GM18505 (cell line): Measurements from ENCODE around the gene EN2.

Source experiments
- ATAC-seq: cut with Tn5 transposase; IDR thresholded peaks from one replicate; pipeline ENCODE4 v1.9.1; 2021; ENCODE audit not compliant: unreplicated experiment
- POLR2A ChIP-seq: IDR thresholded peaks from 4 replicates; pipeline ENCODE4 v1.6.1; 2011; ENCODE audit warnings: borderline replicate concordance; ENCODE audit not compliant: insufficient read depth, insufficient read length; ENCODE audit errors: extremely low read depth

Gene EN2

GRCh38 chr7:155422599-155423336 lies 35.2 kb upstream of the EN2 start:
- no peak for ATAC-seq
- TF ChIP-seq POLR2A: no peak

- no peak for TF ChIP-seq POLR2A
- no peak for ATAC-seq
Observed at GRCh38 chr7:155423337-155424285, 34.3 kb upstream of the EN2 start.

DNA sequence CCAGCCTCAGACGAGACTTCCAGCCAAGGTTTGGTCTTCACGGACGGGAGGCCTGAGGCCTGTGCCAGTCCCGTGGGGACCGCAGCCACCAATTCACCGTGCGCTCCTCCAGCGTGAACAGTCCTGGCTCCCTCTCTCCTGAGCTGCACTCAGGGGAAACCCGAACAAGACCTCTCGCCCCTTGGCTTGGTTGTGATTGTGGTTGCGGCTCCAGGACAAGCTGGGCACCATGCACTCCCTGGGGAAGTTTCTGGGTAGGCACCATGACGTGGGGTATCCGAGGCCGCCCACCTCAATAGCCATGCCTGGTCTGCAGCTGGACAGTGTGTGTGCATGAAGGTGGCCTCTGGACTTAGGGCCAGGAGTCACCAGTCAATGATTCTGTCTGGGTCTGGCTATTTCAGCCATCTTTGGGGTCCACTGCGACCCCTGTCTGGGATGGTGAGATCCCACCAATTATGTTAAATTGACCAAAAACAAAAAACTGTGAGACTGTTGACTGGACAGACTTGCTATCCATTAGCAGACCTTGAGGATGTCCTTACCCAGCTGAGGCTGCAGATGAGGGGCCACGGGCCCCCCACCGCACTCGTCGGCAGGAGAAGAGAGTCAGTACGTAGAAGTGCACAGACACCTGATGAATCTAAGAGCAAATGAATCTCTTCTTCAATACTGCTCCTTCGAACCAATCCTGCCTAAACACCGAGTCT lies 33.5 kb upstream of the EN2 start:
- TF ChIP-seq POLR2A: no peak
- no peak for ATAC-seq

GRCh38 chr7:155425011-155425340 lies 33.0 kb upstream of the EN2 start:
- ATAC-seq: no peak
- TF ChIP-seq POLR2A: no peak

DNA sequence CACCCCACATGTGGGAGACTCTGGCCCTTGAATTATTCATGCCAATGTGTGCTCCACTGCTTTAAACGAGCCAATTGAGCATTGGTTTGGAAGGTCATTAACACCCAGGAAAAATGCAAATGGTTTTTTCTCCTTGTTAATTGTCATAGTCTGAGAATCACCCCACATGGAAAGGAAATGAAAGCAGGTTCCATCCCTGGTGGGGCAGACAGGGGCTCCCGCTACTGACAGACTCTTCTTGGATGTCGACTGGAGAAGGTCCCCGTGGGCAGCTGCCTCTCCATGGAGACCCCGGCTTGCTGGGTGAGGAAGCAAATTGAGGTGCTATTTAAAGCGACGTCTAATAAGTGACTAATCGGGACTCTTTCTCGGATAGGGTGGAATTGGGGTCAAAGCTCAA lies 32.0 kb upstream of the EN2 start:
- no peak for ATAC-seq
- no peak for TF ChIP-seq POLR2A

DNA sequence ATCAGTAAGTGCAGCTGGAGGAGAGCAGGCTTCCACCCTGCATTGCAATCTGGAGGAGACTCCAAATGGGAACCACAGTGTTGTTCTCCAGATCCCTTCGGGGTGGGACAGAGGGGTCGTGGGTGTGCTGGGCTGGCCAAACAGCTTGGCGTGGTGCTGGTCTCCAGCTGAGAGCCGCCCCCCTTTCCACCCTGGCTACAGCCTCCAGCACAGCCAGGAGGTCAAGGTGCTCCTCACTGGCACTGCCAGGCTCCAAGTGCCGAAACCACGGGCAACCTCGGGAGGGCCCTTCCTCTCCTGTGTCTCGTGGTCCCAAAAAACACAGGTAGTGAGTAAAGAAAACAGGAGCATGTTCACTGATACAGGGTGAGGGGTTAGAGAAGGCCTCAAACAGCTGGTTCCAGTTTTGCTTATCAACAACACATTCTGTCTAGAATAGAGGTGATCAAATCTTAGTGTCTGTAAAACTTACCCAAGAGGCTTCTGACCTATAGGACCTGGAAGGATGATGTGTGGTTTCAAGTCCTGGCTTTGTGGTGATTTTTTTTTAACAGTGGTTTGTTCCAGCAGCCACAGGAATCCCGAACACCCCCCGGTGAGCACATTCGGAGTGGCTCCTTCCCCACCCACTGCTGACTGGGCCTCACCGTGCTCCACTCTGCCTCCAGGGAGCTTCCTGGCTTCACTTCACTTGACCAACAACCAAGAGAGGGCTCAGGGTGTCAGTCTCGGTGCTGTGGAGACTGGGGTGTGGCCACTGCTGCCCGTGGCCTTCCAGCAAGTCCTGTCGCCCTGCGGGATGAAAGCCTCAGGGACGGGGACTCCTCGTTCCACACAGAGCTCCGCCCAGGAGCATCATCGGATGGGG lies 31.2 kb upstream of the EN2 start:
- ATAC-seq: no peak
- TF ChIP-seq POLR2A: no peak

- no peak for TF ChIP-seq POLR2A
- ATAC-seq: no peak
Observed at GRCh38 chr7:155427411-155428038, 30.4 kb upstream of the EN2 start.

GRCh38 chr7:155428171-155428834 lies 29.6 kb upstream of the EN2 start:
- no peak for ATAC-seq
- TF ChIP-seq POLR2A: no peak

- ATAC-seq: no peak
Observed at GRCh38 chr7:155429651-155430050, 28.3 kb upstream of the EN2 start.

DNA sequence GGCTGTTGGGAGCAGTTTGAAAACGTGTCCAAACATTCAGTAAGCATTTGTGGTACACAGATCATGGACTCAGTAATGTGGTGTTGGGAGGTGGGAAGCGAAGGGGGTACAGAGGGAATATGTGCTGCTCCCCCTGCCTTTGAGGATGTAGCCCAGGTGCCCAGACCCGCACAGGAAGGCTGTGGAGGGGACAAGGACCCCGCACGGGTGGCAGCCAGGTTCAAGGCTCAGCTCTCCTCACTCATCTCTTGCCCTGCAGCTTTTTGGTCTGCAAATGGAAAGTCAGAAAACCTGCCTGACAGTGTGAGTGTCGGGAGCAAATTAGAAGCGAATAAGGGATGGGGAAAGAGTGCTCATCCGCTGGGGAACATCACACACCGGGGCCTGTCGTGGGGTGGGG lies 27.3 kb upstream of the EN2 start:
- TF ChIP-seq POLR2A: no peak
- ATAC-seq: no peak

More at GRCh38 chr7:155429651-155430050, 28.3 kb upstream of the EN2 start:
- no peak for TF ChIP-seq POLR2A

GRCh38 chr7:155431231-155431630 lies 26.7 kb upstream of the EN2 start:
- TF ChIP-seq POLR2A: no peak
- ATAC-seq: no peak

DNA sequence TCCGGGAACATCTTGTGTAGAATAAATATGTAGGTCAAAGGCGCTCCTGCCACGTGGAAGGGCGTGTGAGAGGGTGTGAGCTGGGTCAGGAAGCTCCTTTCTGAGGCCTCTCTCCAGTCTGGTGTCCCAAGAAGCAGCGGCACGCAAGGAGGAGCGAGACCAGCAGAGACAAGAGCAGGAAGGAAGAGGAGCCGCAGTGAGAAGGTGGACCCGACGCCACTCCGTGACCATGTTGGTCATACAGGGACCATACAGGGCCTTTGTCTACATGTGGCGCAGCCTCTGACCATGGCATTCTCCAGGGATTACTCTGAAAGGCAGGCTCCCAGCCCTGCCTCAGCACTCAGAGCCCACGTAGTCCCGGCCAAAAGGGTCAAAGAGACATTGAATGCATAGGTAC lies 26.2 kb upstream of the EN2 start:
- no peak for TF ChIP-seq POLR2A
- no peak for ATAC-seq
